ENCODE results near the gene DNAJC13.
"Not testable (repeated sequence)": the region's sequence is repeated elsewhere in the genome, so short reads cannot be mapped to it uniquely, and the experiment has no call there.

DNAJC13 gene

DNA sequence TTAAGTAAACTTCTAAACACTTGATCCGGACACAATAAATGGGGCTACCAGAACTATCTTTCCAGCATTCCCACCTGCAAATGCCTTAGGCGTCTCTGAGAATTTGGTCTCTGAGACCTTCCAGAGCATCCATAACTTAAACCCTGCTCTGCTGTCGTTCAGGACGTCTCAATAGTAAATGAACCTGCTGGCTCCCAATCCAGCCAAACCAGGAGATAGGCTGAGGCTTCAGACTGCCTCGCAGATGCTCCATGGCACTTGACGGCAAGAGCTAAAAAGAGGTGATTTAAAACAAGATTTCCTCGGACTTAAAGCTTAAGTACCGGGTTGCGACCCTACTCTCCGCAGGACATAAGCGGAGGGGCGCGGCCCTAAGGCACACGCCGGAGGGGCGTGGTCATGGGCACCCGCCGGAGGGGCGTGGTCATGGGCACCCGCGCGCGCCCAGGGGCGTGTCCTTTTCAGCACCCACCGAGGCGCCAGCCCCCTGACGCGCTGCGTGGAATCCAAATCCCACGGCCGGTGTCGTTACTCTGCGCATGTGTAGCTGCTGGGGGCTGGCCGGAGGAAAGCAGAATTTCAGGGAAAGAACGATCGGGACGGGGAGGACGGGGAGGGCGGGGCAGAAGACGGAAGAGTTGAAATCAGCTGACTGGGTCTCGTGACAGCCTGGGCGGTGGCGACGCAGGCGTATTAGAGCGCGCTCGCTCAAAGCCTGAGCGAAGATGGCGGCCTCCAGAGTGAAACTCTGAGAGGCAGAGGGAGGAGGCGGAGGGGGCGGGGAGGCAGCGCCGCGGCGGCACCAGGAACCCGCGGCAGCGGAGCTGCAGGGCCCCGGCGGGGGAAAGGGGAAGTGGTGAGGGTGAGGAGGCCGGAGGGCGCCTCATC, at the start of gene DNAJC13:
Gene DNAJC13 (plus strand): TSS at position 696 of the 888 bp plus-strand sequence. CDS start 17,049 bp downstream, outside the sequence.
- peak; percentile 81 to 82 for DNase-seq (ENCODE audit: low read depth in 1 of 2, low spot score in 1 of 2)

- DNase-seq (ENCODE audit: low read depth in 1 of 2, low spot score in 1 of 2), result no peak
Observed at GRCh38 chr3:132368515-132368914, 48.8 kb upstream of the DNAJC13 start.

DNA sequence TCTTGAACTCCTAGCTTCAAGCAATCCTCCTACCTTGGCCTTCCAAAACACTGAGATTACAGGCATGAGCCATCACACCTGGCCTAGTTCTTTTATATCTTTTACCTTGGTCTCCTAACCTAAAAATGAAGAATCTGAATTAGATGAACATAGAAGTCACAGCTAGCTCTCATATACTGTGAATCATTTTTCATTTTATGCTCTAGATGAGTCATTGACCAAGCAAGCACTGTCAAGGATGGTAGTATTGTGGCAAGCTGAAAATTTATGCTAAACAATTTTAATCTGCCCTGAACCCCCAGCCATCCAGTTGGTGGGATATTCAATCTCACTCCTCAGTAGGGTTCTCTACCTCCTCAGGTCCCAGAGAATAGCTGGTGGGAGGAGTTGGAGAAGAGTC, 48.3 kb upstream of the DNAJC13 start:
- no peak for DNase-seq (ENCODE audit: low read depth in 1 of 2, low spot score in 1 of 2)

GRCh38 chr3:132376945-132377354, 40.4 kb upstream of the DNAJC13 start:
- DNase-seq (ENCODE audit: low read depth in 1 of 2, low spot score in 1 of 2), result not testable (repeated sequence)

- no peak for DNase-seq (ENCODE audit: low read depth in 1 of 2, low spot score in 1 of 2)
Observed at GRCh38 chr3:132378048-132378762, 39.1 kb upstream of the DNAJC13 start.

- DNase-seq (ENCODE audit: low read depth in 1 of 2, low spot score in 1 of 2), result no peak
Observed at GRCh38 chr3:132378846-132379245, 38.5 kb upstream of the DNAJC13 start.

DNA sequence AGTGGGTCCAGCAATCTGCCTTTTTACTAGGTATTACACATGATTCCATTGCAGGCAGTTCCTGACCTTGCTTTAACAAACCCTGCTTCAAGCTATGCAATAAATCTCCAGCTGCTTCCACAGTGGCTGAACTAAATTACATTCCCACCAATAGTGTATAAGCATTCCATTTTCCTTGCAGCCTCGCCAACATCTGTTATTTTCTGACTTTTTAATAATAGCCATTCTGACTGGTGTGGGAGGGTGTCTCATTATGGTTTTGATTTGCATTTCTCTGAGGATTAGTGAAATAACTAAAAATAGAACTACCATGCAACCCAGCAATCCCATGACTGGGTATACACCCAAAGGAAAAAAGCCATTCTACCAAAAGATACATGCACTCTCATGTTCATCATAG, 36.4 kb upstream of the DNAJC13 start:
- no peak for DNase-seq (ENCODE audit: low read depth in 1 of 2, low spot score in 1 of 2)

- DNase-seq (ENCODE audit: low read depth in 1 of 2, low spot score in 1 of 2), result no peak
Observed at GRCh38 chr3:132381348-132381944, 35.9 kb upstream of the DNAJC13 start.

DNA sequence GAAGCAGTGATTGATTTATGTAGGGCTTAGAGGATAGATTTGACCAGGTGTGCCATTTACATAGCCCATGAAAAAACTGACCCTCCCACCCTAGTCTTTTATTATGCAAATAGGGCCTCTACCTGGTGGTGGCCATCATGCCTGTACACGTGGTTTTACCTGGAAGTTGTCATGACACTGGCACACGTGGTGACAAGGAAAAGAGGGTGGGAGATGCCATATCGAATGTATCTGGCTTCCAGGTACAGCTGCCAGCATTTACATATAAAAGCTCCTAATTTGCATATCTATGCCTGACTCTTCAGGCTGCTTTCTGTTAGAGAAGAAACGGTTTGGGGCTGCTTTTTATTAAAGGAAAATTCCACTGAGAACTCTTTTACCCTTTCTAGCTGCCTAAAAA, 35.0 kb upstream of the DNAJC13 start:
- DNase-seq (ENCODE audit: low read depth in 1 of 2, low spot score in 1 of 2), result no peak

DNA sequence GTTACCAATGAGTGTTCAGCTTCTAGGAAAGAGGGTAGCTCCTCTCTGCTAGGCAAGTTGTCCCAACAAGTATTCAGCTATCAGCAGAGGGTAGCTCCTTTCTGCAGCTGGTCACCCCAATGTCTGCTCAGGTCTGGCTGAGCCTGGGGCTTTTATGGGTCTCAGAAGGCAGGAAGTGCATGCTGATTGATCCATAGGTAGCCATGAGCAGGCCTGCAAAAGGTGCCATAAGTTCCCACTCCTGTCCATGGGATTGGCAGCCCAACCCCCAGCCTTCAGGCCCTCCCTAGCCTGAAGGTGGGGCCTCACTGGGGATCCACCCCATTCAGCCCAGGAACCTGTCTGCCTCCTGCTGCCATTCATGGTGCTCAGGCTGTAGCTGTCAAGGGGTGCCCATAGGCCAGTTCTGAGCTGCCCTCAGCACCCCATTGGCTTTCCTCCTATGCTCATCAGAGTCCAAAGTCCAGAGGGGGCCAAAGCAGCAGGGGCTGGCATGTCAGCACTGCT, 34.6 kb upstream of the DNAJC13 start:
- DNase-seq (ENCODE audit: low read depth in 1 of 2, low spot score in 1 of 2), result no peak

DNA sequence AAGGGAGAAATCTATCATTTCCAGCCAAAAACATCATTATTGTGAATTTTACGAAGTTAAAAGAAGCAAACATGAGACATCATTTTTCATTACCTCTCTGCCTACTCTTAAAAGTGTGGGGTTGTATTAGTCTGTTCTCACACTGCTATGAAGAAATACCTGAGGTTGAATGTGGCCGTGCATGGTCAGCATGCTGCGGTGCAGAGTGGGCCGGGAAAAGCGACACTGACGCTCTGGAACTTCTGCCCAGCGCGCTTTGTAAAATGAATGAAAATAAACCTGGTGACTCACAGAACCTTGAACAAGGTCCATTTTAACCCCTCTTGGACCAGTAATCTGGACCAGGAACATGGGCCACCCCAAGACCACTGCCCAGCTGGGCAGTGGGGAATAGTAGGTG, 31.0 kb upstream of the DNAJC13 start:
- no peak for DNase-seq (ENCODE audit: low read depth in 1 of 2, low spot score in 1 of 2)

GRCh38 chr3:132392675-132393074, 24.6 kb upstream of the DNAJC13 start:
- DNase-seq (ENCODE audit: low read depth in 1 of 2, low spot score in 1 of 2), result not testable (repeated sequence)

GRCh38 chr3:132394320-132394719, 23.0 kb upstream of the DNAJC13 start:
- DNase-seq (ENCODE audit: low read depth in 1 of 2, low spot score in 1 of 2), result no peak

DNA sequence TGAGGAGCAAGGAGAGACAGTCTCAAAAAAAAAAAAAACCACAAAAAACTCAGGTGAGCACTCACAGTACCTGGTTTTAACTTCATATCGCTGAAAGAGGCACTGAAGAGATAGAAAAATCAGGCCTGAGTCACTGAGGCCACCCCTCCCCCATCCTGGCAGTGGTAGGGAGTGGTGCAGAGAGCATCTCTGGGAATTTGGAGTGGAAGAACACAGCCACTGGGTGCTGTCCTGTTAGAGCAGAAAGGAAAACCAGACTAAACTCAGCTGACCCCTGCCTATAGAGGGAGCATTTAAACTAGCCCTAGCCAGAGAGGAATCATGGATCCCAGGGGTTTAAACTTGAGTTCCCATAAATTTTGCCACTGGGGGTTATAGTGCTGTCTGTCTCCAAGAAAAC, 22.2 kb upstream of the DNAJC13 start:
- no peak for DNase-seq (ENCODE audit: low read depth in 1 of 2, low spot score in 1 of 2)

DNA sequence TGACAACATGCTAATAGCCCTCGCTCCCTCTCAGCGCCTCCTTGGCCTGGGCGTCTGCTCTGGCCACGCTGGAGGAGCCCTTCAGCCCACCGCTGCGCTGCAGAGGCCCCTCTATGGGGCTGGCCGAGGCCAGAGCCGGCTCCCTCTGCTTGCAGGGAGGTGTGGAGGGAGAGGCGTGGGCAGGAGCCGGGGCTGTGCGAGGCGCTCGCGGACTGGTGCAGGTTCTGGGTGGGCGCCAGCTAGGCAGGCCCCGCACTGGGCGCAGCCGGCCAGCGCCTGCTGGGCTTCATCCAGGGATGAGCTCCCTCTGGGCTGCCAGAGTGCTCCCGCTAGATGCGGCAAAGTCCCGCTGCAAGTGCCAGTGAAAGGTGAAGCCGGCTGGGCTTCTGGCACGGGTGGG, 21.0 kb upstream of the DNAJC13 start:
- no peak for DNase-seq (ENCODE audit: low read depth in 1 of 2, low spot score in 1 of 2)

DNA sequence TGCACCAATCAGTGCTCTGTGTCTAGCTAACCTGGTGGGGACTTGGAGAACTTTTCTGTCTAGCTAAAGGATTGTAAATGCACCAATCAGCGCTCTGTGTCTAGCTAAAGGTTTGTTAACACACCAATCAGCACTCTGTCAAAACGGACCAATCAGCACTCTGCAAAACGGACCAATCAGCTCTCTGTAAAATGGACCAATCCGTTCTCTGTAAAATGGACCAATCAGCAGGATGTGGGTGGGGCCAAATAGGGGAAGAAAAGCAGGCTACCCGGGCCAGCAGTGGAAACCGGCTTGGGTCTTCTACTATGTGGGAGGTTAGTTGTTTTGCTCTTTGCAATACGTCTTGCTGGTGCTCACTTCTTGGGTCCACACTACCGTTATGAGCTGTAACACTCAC, 20.5 kb upstream of the DNAJC13 start:
- not testable (repeated sequence) for DNase-seq (ENCODE audit: low read depth in 1 of 2, low spot score in 1 of 2)

DNA sequence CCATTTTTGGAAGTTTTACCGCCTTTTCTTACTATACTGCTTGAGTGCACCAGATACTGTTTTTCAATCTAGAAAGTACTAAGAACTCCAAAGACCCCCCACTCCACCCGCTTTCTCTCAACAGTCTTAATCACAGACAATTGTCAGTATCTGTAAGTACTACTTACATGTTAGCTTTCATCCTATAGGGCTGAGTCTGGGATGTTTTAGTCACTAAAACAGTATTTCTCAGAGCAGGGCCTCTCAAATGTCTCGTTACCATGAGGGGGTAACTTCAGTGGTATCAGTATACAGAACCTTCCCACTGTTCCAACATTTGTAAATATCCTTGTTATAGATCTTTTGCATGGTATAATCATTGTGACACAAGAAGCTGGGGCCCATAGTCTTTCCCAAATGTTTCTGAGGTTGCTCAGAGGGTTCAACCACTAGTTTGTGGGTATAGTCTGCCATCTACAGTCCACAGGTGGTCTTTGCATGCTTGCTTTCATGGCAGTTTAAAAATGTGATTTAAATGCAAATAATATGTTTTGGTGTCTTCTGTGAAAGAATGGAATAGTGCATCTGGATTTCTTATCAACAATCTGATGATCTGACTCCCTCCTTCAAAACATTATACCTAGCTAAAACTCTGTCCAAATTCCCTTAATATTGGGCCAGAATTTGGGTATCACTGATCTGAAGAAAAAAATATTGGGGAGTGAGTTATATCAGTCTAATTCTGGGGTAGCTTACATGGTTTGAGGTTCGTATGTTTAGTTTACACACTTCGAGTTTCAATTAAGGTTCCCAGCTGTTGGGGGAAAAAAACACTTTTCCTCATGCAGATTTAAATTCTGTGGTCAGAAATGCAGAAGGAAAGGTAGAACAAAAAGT, 18.0 kb upstream of the DNAJC13 start:
- DNase-seq (ENCODE audit: low read depth in 1 of 2, low spot score in 1 of 2), result no peak

- DNase-seq (ENCODE audit: low read depth in 1 of 2, low spot score in 1 of 2), result no peak
Observed at GRCh38 chr3:132401255-132401654, 16.0 kb upstream of the DNAJC13 start.

DNA sequence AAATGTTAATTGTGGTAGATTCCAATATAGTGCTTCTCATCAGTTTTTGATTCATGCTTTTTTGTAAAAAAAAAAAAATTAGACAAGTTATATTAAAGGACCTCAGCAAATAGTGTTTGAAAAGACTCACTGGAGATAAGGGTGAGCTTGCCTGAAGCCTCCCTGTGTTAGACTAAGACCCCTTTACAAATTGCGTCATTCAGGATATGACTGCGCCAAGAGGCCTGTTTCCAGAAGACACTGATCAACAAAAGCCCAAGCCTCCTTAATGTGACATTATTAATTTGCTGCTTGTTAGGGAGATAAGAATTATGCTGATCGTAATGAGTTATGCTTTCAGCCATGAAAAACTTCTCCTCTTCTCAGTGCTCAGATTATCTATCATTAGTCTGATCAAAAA, 13.0 kb upstream of the DNAJC13 start:
- DNase-seq (ENCODE audit: low read depth in 1 of 2, low spot score in 1 of 2), result no peak

DNA sequence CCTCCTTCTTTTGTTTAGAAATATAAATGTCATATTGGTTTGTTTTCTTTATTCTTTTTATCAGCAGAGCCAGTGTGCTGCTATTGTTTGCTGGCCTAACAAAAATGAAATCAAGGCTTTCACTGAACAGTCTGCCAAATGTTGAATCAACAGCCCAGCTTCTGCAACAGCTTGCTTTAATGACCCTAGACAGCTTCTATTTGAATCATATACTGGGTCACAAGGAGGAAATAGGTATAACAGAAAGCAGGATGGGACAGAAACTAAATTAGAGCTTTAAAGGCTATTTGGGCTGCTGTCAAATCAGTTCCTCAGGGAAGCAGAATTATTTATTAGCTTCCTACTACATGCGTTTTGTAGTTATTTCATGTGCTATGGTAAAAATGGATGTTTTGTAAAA, 12.1 kb upstream of the DNAJC13 start:
- no peak for DNase-seq (ENCODE audit: low read depth in 1 of 2, low spot score in 1 of 2)
